ENCODE results near the gene FHIP1B. TPM values are rescaled to one million over a fixed set of nuclear protein-coding genes. Genes with fewer than 3 reads are reported as not detected.

FHIP1B gene
- total RNA-seq, 4 donors from 2014 or later = 135 to 484 (median 279) TPM

GRCh38 chr11:6199174-6199810 is 35.1 kb downstream of the FHIP1B start, which contains the start of gene OR52W1:
TSS of gene OR52W1 (plus strand) at chr11:6199224. CDS start at chr11:6199224, 0 bp downstream.
- Histone ChIP-seq H3K4me3 (no peak within 1 kb of the TSS), H3K27ac (no peak within 1 kb of the TSS), H3K4me1 (no peaks in the 10 kb centered on the region), H3K27me3 (no peaks in the 10 kb centered on the region), H3K36me3 (peaks cover 0 to 8% (median 3%) of the 10 kb centered on the region in 3 donors), H3K9me3 (no peaks in the 10 kb centered on the region)
- no peak for TF ChIP-seq CTCF (IDR thresholded peaks at IDR 0.05)
- TF ChIP-seq POLR2A (IDR thresholded peaks at IDR 0.05) = no peak
- no peak for DNase-seq

- Histone ChIP-seq H3K4me1 (no peaks in the 10 kb centered on the region), H3K36me3 (peaks cover 0 to 1% (median 0%) of the 10 kb centered on the region in 3 donors), H3K4me3 (no peak overlapping the region), H3K27me3 (no peaks in the 10 kb centered on the region), H3K9me3 (no peaks in the 10 kb centered on the region), H3K27ac (no peak overlapping the region)
- no peak for DNase-seq
- TF ChIP-seq POLR2A (IDR thresholded peaks at IDR 0.05) = no peak
- no peak for TF ChIP-seq CTCF (IDR thresholded peaks at IDR 0.05)
Measured at GRCh38 chr11:6197466-6198200, 36.8 kb downstream of the FHIP1B start.

GRCh38 chr11:6196396-6196795 is 38.0 kb downstream of the FHIP1B start:
- Histone ChIP-seq H3K9me3 (no peaks in the 10 kb centered on the region), H3K27me3 (no peaks in the 10 kb centered on the region), H3K36me3 (no peaks in the 10 kb centered on the region), H3K4me1 (no peaks in the 10 kb centered on the region), H3K27ac (no peak overlapping the region), H3K4me3 (no peak overlapping the region)
- no peak for DNase-seq
- TF ChIP-seq CTCF (IDR thresholded peaks at IDR 0.05) (no peak), POLR2A (IDR thresholded peaks at IDR 0.05) (no peak)

GRCh38 chr11:6194065-6194581 is 40.3 kb downstream of the FHIP1B start:
- H3K4me3 ChIP-seq = no peak overlapping the region
- no peak for DNase-seq
- TF ChIP-seq POLR2A (IDR thresholded peaks at IDR 0.05) = no peak
- TF ChIP-seq CTCF (IDR thresholded peaks at IDR 0.05) = no peak

GRCh38 chr11:6191742-6192141 is 42.7 kb downstream of the FHIP1B start:
- Histone ChIP-seq H3K4me3 (no peak overlapping the region), H3K27me3 (no peaks in the 10 kb centered on the region), H3K4me1 (no peaks in the 10 kb centered on the region), H3K36me3 (no peaks in the 10 kb centered on the region), H3K9me3 (no peaks in the 10 kb centered on the region), H3K27ac (no peak overlapping the region)
- no peak for DNase-seq
- no peak for TF ChIP-seq POLR2A (IDR thresholded peaks at IDR 0.05)
- TF ChIP-seq CTCF (IDR thresholded peaks at IDR 0.05) = no peak

More at GRCh38 chr11:6194065-6194581, 40.3 kb downstream of the FHIP1B start:
- H3K36me3 ChIP-seq = no peaks in the 10 kb centered on the region
- no peaks in the 10 kb centered on the region for H3K27me3 ChIP-seq
- no peaks in the 10 kb centered on the region for H3K4me1 ChIP-seq
- no peak overlapping the region for H3K27ac ChIP-seq
- no peaks in the 10 kb centered on the region for H3K9me3 ChIP-seq
